Effector CD4-positive, alpha-beta T cell (primary cell): ENCODE results near the gene SEMA5A.
A peak's percentile ranks its signal among the peaks of the same experiment; 100 is the strongest.

ENCODE experiments used
- DNase-seq: peaks from one replicate; pipeline ENCODE4 v3.0.0-alpha.2; 2020
- total RNA-seq: gene quantifications from one replicate; lab custom pipeline; 2026; lab: John Stamatoyannopoulos, UW

SEMA5A gene
- 2.4 reads per million, percentile 7 among the genes with 10 or more reads in this experiment for total RNA-seq

- DNase-seq, result no peak
Observed at GRCh38 chr5:9545992-9546851, at the start of gene SEMA5A. Gene SEMA5A (minus strand): TSS chr5:9546075. CDS start chr5:9379946, 166,129 bp downstream.

- DNase-seq, result no peak
Observed at GRCh38 chr5:9594913-9595312, 49.0 kb upstream of the SEMA5A start.

- no peak for DNase-seq
Observed at GRCh38 chr5:9589049-9589835, 43.4 kb upstream of the SEMA5A start.

- no peak for DNase-seq
Observed at GRCh38 chr5:9588254-9588653, 42.4 kb upstream of the SEMA5A start.

GRCh38 chr5:9587135-9587534, 41.3 kb upstream of the SEMA5A start:
- DNase-seq, result no peak

GRCh38 chr5:9582406-9582805, 36.5 kb upstream of the SEMA5A start:
- no peak for DNase-seq

GRCh38 chr5:9573796-9574195, 27.9 kb upstream of the SEMA5A start:
- DNase-seq, result no peak

GRCh38 chr5:9572246-9572645, 26.4 kb upstream of the SEMA5A start:
- DNase-seq, result no peak

- DNase-seq, result no peak
Observed at GRCh38 chr5:9570876-9571275, 25.0 kb upstream of the SEMA5A start.

GRCh38 chr5:9567039-9567438, 21.2 kb upstream of the SEMA5A start:
- no peak for DNase-seq

- no peak for DNase-seq
Observed at GRCh38 chr5:9564752-9565151, 18.9 kb upstream of the SEMA5A start.

GRCh38 chr5:9562141-9562540, 16.3 kb upstream of the SEMA5A start:
- no peak for DNase-seq

GRCh38 chr5:9559965-9560364, 14.1 kb upstream of the SEMA5A start:
- no peak for DNase-seq

- no peak for DNase-seq
Observed at GRCh38 chr5:9558319-9558965, 12.6 kb upstream of the SEMA5A start.

GRCh38 chr5:9557696-9558095, 11.8 kb upstream of the SEMA5A start:
- no peak for DNase-seq

- no peak for DNase-seq
Observed at GRCh38 chr5:9555961-9556360, 10.1 kb upstream of the SEMA5A start.

GRCh38 chr5:9554122-9554521, 8.2 kb upstream of the SEMA5A start:
- no peak for DNase-seq

- DNase-seq, result no peak
Observed at GRCh38 chr5:9553561-9553960, 7.7 kb upstream of the SEMA5A start.

- DNase-seq, result no peak
Observed at GRCh38 chr5:9551567-9552537, 6.0 kb upstream of the SEMA5A start.

- DNase-seq, result no peak
Observed at GRCh38 chr5:9549941-9550340, 4.1 kb upstream of the SEMA5A start.

GRCh38 chr5:9547122-9547947, 1.5 kb upstream of the SEMA5A start:
- no peak for DNase-seq
